Activated CD4-positive, alpha-beta T cell treated with anti-CD3 and anti-CD28 coated beads, Interleukin-2, Interleukin-6, amounts not matched to agents 100 ng/mL and 50 ng/mL, durations not matched to agents 16 hours and 8 hours (primary cell): ENCODE data around the gene RCAN1.
A peak's percentile ranks its signal among the peaks of the same experiment; 100 is the strongest.

Experiments
- DNase-seq: peaks from one replicate; pipeline ENCODE4 v3.0.0-alpha.2; 2020

The RCAN1 gene

GRCh38 chr21:34598931-34599400 is 15.9 kb downstream of the RCAN1 start:
- DNase-seq = no peak

- no peak for DNase-seq
These were observed 17.5 kb downstream of the RCAN1 start for GRCh38 chr21:34597406-34597805.

- DNase-seq = no peak
These were observed 18.2 kb downstream of the RCAN1 start for GRCh38 chr21:34596561-34597271.

- DNase-seq = no peak
These were observed 19.5 kb downstream of the RCAN1 start for GRCh38 chr21:34595457-34595856.

GRCh38 chr21:34594566-34595234 is 20.2 kb downstream of the RCAN1 start:
- DNase-seq = no peak

GRCh38 chr21:34593954-34594531 is 20.9 kb downstream of the RCAN1 start:
- no peak for DNase-seq

- DNase-seq = no peak
These were observed 21.5 kb downstream of the RCAN1 start for GRCh38 chr21:34593423-34593822.

GRCh38 chr21:34592120-34592955 is 22.6 kb downstream of the RCAN1 start:
- no peak for DNase-seq

GRCh38 chr21:34590520-34590919 is 24.4 kb downstream of the RCAN1 start:
- no peak for DNase-seq

GRCh38 chr21:34589511-34590282 is 25.2 kb downstream of the RCAN1 start:
- DNase-seq = no peak

- DNase-seq = peak; percentile 18
These were observed 30.9 kb downstream of the RCAN1 start for GRCh38 chr21:34583926-34584563.

GRCh38 chr21:34582506-34583150 is 32.3 kb downstream of the RCAN1 start:
- peak; percentile 27 for DNase-seq

GRCh38 chr21:34580181-34580700 is 34.7 kb downstream of the RCAN1 start:
- no peak for DNase-seq

- peak; percentile 23 for DNase-seq
These were observed 35.5 kb downstream of the RCAN1 start for GRCh38 chr21:34579411-34579810.

- no peak for DNase-seq
These were observed 38.8 kb downstream of the RCAN1 start for GRCh38 chr21:34576041-34576511.

GRCh38 chr21:34574601-34575529 is 40.0 kb downstream of the RCAN1 start:
- no peak for DNase-seq

GRCh38 chr21:34571994-34572393 is 42.9 kb downstream of the RCAN1 start:
- no peak for DNase-seq

GRCh38 chr21:34570313-34570712 is 44.6 kb downstream of the RCAN1 start:
- DNase-seq = no peak

- no peak for DNase-seq
These were observed 45.4 kb downstream of the RCAN1 start for GRCh38 chr21:34569381-34569979.
